HG02610 (cell line): ENCODE data around the gene HEXD.
"Not testable (repeated sequence)": the region's sequence is repeated elsewhere in the genome, so short reads cannot be mapped to it uniquely, and the experiment has no call there.

Experiments used
- ATAC-seq: cut with Tn5 transposase; IDR thresholded peaks from one replicate; pipeline ENCODE4 v1.9.1; 2021; ENCODE audit warnings: mild to moderate bottlenecking, moderate library complexity; ENCODE audit not compliant: unreplicated experiment

The HEXD gene

GRCh38 chr17:82457073-82457928 lies 39.2 kb downstream of the HEXD start:
- ATAC-seq = no peak

- no peak for ATAC-seq
Measured at GRCh38 chr17:82457929-82458178, 39.7 kb downstream of the HEXD start.

- ATAC-seq = peak; percentile 94
Measured at GRCh38 chr17:82458179-82458884, 40.2 kb downstream of the HEXD start, which contains the start of gene NARF. Gene NARF (plus strand): TSS chr17:82458741. CDS start chr17:82458804, 63 bp downstream.

- ATAC-seq = peak; percentile 26
Measured at GRCh38 chr17:82458885-82459424, 40.8 kb downstream of the HEXD start.

- not testable (repeated sequence) for ATAC-seq
Measured at GRCh38 chr17:82459936-82460335, 41.8 kb downstream of the HEXD start.

- ATAC-seq = no peak
Measured at GRCh38 chr17:82461827-82462524, 43.8 kb downstream of the HEXD start.

GRCh38 chr17:82463391-82463790 lies 45.2 kb downstream of the HEXD start:
- ATAC-seq = no peak

GRCh38 chr17:82463925-82464566 lies 45.9 kb downstream of the HEXD start:
- ATAC-seq = no peak

- ATAC-seq = no peak
Measured at GRCh38 chr17:82464567-82464929, 46.4 kb downstream of the HEXD start.

- ATAC-seq = no peak
Measured at GRCh38 chr17:82465023-82465603, 47.0 kb downstream of the HEXD start.

GRCh38 chr17:82468692-82469091 lies 50.5 kb downstream of the HEXD start:
- no peak for ATAC-seq

GRCh38 chr17:82470065-82470464 lies 51.9 kb downstream of the HEXD start:
- no peak for ATAC-seq

- ATAC-seq = no peak
Measured at GRCh38 chr17:82474223-82475010, 56.3 kb downstream of the HEXD start.

- no peak for ATAC-seq
Measured at GRCh38 chr17:82475458-82475857, 57.3 kb downstream of the HEXD start.

- ATAC-seq = no peak
Measured at GRCh38 chr17:82477934-82478333, 59.8 kb downstream of the HEXD start.

GRCh38 chr17:82479602-82480001 lies 61.5 kb downstream of the HEXD start:
- ATAC-seq = no peak

GRCh38 chr17:82480318-82480717 lies 62.2 kb downstream of the HEXD start:
- no peak for ATAC-seq

GRCh38 chr17:82483204-82483660 lies 65.1 kb downstream of the HEXD start:
- no peak for ATAC-seq

- no peak for ATAC-seq
Measured at GRCh38 chr17:82483836-82484235, 65.7 kb downstream of the HEXD start.
